HEK293T (cell line): Measurements from ENCODE around the gene JPT2.

Experiments
- BHLHE40 ChIP-seq: fragments of 450-650 bp; IDR thresholded peaks from 2 replicates; pipeline ENCODE4 v1.6.1; 2016; ENCODE audit warnings: mild to moderate bottlenecking, moderate library complexity, borderline replicate concordance
- ELF4 ChIP-seq: fragments of 450-650 bp; IDR thresholded peaks from 2 replicates; pipeline ENCODE4 v1.6.1; 2017; ENCODE audit warnings: antibody characterized with exemption
- FOXA1 ChIP-seq: fragments of 450-650 bp; IDR thresholded peaks from 2 replicates; pipeline ENCODE4 v1.6.1; 2016; ENCODE audit warnings: mild to moderate bottlenecking
- FOXM1 ChIP-seq: fragments of 450-650 bp; IDR thresholded peaks from 2 replicates; pipeline ENCODE4 v1.6.1; 2017; ENCODE audit warnings: mild to moderate bottlenecking, borderline replicate concordance
- HDGF ChIP-seq: fragments of 450-650 bp; IDR thresholded peaks from 2 replicates; pipeline ENCODE4 v1.6.1; 2017; ENCODE audit warnings: antibody characterized with exemption, borderline replicate concordance
- LEF1 ChIP-seq: fragments of 450-650 bp; IDR thresholded peaks from 2 replicates; pipeline ENCODE4 v1.6.1; 2017; ENCODE audit warnings: mild to moderate bottlenecking, borderline replicate concordance
- SP1 ChIP-seq: fragments of 450-650 bp; IDR thresholded peaks from 2 replicates; pipeline ENCODE4 v1.6.1; 2017
- SUZ12 ChIP-seq: fragments of 450-650 bp; IDR thresholded peaks from 2 replicates; pipeline ENCODE4 v1.6.1; 2016; ENCODE audit warnings: mild to moderate bottlenecking
- TARDBP ChIP-seq: fragments of 450-650 bp; IDR thresholded peaks from 2 replicates; pipeline ENCODE4 v1.6.1; 2016

DNA sequence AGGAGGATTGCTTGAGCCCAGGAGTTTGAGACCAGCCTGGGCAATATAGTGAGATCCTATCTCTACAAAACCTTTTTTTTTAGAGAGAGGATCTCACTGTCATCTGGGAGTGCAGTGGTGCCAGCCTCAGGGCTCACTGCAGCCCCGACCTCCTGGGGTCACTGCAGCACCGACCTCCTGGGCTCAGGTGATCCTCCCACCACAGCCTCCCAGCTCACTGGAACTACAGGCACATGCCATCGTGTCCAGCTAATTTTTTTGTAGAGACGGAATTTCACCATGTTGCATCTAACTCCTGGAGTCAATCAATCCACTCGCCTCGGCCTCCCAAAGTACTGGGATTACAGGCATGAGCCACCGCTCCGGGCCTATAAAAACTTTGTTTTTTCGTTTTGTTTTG, 43.3 kb downstream of the JPT2 start:
- TF ChIP-seq BHLHE40, result no peak
- no peak for TF ChIP-seq SUZ12
- no peak for TF ChIP-seq FOXA1
- no peak for TF ChIP-seq SP1
- no peak for TF ChIP-seq ELF4
- no peak for TF ChIP-seq FOXM1
- TF ChIP-seq LEF1, result no peak
- TF ChIP-seq TARDBP, result no peak
- TF ChIP-seq HDGF, result no peak
